ENCODE results near the gene MTHFR.
A peak's percentile ranks its signal among the peaks of the same experiment; 100 is the strongest.

Gene MTHFR

GRCh38 chr1:11752359-11753088 lies 53.2 kb downstream of the MTHFR start:
- DNase-seq: no peak

- DNase-seq: no peak
Measured at GRCh38 chr1:11751087-11751486, 54.7 kb downstream of the MTHFR start.

DNA sequence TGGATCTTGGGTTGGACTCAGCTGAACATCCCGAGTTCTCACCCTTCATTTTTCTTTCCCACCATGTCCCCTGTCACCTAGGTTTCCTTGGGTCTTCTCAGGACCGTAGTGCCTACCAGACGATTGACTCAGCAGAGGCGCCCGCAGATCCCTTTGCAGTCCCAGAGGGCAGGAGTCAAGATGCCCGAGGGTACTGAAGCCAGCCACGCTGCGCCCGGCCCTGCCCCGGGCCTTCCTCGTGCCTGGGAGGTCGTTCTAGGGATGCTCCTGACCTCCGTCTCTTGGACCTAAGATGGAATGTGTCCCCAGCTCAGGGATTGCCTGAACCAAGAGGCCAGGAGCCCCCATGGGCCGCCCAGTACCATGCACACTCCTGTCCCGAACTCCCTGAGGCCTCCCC lies 55.8 kb downstream of the MTHFR start:
- no peak for DNase-seq

DNA sequence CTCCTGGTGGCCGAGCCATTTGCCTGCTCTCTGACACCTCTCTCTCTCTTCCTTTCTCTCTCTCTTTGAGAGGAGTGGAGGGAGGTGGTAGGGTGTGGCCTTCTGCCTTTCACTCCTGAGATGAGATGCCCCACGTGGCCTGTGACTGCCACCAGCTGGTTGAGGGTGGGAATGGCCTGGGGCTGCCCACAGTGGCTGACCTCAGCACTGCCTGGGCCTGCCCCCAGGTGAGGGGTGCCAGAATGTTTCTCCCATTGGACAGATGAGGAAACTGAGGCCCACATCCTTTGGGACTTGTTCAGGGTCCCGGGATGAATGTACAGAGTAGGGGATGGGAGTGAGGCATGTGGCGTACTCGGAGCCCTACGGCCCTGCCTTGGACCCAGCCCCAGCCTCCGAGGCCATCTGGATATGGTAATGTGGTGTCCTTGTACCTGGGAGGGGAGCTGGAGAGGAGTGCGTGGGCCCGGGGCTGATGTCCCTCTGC lies 56.5 kb downstream of the MTHFR start:
- no peak for DNase-seq

GRCh38 chr1:11748294-11749202 lies 57.2 kb downstream of the MTHFR start:
- no peak for DNase-seq

DNA sequence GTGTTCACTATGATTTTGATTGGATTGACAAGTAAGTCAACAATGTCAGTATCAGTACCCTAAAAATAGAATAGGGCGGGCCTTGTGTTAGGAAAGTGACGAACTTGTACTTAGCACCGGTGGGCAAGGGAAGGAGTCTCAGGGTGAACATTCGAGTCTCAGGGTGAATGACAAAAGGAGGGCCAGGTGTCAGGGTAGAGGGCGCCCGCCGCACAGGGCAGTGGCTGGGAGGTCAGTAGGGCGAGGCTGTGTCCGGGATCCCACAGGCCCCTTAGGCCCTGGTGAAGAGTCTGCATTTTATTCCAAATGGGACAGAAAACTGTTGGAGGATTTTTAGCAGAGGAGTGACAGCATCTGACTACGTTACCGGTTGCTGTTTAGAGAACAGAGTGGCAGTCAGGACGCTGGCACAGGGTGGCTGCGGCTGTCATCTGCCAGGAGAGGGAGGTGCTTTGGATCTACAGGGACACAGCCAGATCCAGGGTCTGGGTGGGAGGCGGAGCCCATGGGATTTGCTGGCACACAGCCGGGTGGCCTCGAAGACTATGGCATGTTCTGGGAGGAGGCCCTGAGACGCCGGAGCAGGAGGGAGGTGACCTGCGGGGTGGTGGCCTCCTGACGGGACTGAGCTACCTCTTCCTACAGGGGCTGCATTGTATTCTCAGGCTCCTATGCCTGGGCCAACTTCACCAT lies 58.8 kb downstream of the MTHFR start:
- DNase-seq: no peak

- no peak for DNase-seq
Measured at GRCh38 chr1:11746092-11746491, 59.7 kb downstream of the MTHFR start.

DNA sequence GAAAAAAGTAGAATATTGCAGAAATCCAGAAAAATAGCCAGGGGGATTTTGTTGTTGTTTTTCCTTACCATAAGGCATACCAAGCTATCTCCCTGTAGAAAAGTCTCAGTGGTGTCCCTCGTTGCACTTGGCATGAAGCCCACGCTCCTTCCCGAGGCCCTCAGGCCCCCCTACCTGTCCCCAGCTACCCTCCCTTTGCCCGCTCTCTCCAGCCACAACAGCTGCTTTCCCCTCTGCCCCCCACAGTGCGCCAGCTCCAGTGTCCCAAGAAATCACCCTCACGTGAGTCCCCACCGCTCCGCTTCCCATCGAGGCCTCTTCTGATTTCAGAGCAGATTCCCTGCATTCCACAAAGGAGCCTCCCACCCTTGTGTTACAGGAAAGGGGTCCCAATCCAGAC lies 61.5 kb downstream of the MTHFR start:
- DNase-seq: no peak

DNA sequence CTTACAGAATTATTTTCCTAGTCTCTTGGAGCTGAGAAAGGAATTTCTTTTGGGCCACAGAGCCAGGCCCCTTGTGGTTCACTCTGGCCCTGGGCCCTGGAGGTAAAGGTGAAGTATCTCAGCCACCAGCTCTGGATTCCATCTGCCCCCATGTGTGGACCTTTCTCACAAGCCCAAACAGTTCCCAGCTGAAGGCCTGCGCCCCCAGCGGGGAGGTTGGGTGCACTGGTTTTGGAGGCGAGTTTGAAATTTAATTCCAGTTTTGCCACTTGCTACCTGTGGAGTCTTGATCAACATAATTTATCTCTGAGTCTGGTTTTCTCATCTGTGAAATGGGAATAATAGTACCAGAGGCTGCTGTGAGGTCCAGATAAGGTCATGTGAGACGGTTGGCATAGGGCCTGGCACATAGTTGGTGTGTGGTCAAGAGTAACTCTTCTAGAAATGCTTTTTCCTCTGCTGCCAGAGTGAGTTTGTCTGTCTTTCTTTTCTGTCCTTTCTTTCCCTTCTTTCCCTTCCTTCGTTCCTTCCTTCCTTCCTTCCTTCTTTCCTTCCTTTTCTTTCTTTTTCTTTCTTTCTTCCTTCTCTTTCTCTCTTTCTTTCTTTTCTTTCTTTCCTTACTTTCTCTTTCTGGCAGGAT lies 63.7 kb downstream of the MTHFR start:
- no peak for DNase-seq

- no peak for DNase-seq
Measured at GRCh38 chr1:11741482-11741881, 64.3 kb downstream of the MTHFR start.

GRCh38 chr1:11740258-11741192 lies 65.2 kb downstream of the MTHFR start:
- DNase-seq: no peak

DNA sequence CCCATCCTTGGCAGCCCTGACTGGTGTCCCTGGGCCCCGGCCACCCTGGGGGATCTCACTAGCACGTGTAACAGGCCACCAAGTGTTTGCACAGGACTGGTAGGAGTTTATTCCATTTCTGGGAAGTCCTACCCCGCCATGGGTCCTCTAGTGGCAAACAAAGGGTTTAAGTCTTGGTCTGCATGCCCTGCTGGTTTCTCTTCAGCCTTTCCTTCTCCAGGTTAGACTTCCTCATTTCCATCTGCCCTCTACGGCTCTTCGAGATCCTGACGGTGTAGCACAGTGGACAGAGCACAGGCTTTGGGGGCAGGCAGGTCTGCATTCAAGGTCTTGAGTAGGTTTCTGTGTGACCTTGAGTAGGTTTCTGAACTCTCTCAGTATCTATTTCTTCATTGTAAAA lies 67.0 kb downstream of the MTHFR start:
- no peak for DNase-seq

DNA sequence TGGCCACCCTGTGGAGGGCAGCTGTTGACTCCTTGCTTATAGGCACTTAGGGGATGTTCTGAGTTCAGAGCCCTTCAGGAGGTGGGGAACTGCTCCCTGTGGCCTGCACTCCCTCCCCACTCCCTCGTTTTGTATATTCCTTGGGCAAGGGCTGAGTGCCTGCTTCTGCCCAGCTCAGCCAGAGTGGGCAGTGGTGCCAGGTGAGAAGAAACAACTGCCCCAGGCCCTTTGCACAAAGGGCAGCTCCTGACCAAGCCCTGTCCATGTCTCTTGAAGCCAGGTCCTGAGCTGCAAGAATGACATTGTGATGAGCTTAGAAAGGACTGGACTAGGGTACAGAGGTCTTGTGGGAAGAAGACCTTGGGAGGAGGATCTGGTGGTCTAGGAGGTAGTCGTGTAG lies 67.7 kb downstream of the MTHFR start:
- no peak for DNase-seq

DNA sequence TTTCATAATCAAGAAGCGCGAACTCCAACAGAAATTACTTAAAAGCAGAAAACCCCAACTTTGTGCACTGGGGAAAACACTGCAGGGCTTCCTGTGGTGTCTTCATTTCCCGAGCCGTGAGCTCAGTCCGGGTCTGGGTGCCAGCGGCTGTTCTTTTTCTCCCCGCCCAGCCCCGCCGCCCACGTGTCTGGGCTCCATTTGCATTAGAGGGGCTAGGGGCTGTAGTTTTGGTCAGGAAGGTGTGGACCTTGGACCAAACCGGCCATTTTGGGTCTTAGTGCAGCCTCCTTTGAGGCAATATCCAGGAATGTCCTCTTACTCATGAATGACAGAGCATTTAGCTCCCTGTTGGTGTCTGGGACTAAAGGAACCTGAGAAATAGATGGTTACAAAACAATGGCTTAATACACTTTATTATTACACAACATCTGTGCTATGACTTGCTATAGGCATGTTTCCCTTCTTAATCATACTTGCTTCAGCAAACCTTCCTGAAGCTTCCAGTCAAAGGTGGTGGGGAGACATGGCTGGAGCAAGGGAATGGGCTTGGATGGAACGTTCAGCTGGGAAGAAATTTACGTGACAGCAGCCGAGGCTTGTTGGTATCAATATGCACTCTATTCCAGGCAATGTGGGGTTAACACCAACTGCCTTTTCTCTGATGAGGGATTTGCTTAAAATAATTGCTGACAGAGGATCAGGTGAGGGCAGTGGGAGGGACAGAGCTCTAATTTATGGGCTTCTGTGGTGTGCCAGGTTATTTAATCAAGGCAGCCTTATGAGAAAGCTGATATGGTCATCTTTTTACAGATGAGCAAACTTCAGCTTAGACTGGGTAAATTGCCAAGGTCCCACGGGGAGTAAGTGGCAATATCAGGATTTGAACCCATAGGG lies 68.8 kb downstream of the MTHFR start:
- peak; percentile 66 for DNase-seq

- DNase-seq: peak; percentile 98
Measured at GRCh38 chr1:11735854-11736745, 69.7 kb downstream of the MTHFR start, which contains the start of gene AGTRAP. TSS of gene AGTRAP (plus strand) at chr1:11736136. CDS start at chr1:11736209, 73 bp downstream.
